C4-2B (cell line): ENCODE results near the gene CELSR1.

Experiments
- ZFX ChIP-seq: fragments of 450-650 bp; IDR thresholded peaks from 2 replicates; pipeline ENCODE4 v1.6.1; 2017
- TF ChIP-seq, protein P1 (sequence below): fragments of 450-650 bp; conservative IDR thresholded peaks from 2 replicates; pipeline ENCODE4 v1.5.1; 2017; ENCODE audit warnings: mild to moderate bottlenecking

DNA sequence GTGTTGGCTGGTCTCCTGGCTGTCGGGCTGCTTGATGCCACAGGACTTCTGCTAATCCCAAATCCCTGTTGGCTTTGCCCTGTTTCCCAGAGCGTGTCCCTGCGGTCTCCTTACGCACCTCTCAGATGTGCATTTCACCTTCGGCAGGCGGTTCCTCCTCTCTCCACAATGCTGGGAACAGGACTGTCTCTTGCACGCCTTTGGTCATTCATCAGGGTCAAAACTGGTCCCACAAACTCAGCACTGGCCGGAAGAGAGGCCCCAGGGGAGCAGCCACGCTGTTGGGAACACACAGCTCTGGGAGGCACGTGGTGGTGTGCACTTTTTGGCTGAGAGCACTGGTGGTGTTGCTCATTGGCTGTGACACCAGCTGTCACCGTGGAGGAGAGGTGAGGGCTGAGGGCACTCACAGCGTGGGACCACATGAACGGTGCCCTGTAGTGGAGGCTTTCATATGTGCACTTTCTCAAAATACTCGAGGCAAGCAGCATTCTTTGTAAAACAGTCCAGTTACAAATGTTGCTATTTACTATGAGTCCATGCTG lies 217.2 kb downstream of the CELSR1 start:
- TF ChIP-seq, protein P1, sequence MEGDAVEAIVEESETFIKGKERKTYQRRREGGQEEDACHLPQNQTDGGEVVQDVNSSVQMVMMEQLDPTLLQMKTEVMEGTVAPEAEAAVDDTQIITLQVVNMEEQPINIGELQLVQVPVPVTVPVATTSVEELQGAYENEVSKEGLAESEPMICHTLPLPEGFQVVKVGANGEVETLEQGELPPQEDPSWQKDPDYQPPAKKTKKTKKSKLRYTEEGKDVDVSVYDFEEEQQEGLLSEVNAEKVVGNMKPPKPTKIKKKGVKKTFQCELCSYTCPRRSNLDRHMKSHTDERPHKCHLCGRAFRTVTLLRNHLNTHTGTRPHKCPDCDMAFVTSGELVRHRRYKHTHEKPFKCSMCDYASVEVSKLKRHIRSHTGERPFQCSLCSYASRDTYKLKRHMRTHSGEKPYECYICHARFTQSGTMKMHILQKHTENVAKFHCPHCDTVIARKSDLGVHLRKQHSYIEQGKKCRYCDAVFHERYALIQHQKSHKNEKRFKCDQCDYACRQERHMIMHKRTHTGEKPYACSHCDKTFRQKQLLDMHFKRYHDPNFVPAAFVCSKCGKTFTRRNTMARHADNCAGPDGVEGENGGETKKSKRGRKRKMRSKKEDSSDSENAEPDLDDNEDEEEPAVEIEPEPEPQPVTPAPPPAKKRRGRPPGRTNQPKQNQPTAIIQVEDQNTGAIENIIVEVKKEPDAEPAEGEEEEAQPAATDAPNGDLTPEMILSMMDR, result no peak
- TF ChIP-seq ZFX, result no peak
